GM12865 (cell line): ENCODE measurements around the gene CLK3.

Experiments
- DNase-seq: peaks from one replicate; pipeline ENCODE4 v3.0.0; 2010; ENCODE audit warnings: low read depth
- H3K4me3 ChIP-seq: 2 replicates; pipeline ENCODE4 v1.5.1; 2011; ENCODE audit warnings: mild to moderate bottlenecking, low read depth, low read length, control low read depth
- TF ChIP-seq, protein P1 (sequence below): IDR thresholded peaks from 2 replicates; pipeline ENCODE4 v1.5.1; 2011; ENCODE audit warnings: low read length, control low read depth, low read depth, inconsistent platforms; ENCODE audit not compliant: insufficient read depth; ENCODE audit errors: missing control alignments

Gene CLK3

GRCh38 chr15:74631408-74631807 lies 15.8 kb downstream of the CLK3 start:
- DNase-seq: no peak
- TF ChIP-seq, protein P1, sequence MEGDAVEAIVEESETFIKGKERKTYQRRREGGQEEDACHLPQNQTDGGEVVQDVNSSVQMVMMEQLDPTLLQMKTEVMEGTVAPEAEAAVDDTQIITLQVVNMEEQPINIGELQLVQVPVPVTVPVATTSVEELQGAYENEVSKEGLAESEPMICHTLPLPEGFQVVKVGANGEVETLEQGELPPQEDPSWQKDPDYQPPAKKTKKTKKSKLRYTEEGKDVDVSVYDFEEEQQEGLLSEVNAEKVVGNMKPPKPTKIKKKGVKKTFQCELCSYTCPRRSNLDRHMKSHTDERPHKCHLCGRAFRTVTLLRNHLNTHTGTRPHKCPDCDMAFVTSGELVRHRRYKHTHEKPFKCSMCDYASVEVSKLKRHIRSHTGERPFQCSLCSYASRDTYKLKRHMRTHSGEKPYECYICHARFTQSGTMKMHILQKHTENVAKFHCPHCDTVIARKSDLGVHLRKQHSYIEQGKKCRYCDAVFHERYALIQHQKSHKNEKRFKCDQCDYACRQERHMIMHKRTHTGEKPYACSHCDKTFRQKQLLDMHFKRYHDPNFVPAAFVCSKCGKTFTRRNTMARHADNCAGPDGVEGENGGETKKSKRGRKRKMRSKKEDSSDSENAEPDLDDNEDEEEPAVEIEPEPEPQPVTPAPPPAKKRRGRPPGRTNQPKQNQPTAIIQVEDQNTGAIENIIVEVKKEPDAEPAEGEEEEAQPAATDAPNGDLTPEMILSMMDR: no peak
- no peak overlapping the region for H3K4me3 ChIP-seq

GRCh38 chr15:74631935-74632560 lies 16.4 kb downstream of the CLK3 start:
- peak; percentile 74 for DNase-seq
- TF ChIP-seq, protein P1: peak; percentile 96

DNA sequence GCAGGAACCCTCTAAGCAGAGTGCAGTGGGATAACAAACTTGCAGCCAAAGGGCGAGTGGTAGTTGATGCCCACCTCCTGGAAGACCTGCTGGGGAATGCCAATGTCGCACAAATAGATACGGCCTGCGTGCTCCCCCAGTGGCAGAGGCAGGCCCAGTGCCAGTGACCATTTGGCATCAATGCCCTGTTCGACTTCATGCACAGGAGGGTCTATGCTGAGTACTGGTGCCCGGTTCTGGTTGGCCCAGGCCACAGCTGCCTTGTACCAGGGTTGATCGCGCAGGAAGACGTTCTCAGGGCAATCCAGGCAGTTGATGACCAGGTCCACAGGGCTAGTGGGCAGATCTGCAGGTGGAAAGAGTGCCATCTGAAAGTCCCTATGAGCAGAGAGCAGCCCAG lies 17.0 kb downstream of the CLK3 start:
- TF ChIP-seq, protein P1: no peak
- no peak overlapping the region for H3K4me3 ChIP-seq
- no peak for DNase-seq

More at GRCh38 chr15:74631935-74632560, 16.4 kb downstream of the CLK3 start:
- no peak overlapping the region for H3K4me3 ChIP-seq

- H3K4me3 ChIP-seq: no peak overlapping the region
- TF ChIP-seq, protein P1: no peak
- DNase-seq: no peak
Observed at GRCh38 chr15:74633781-74634180, 18.1 kb downstream of the CLK3 start.

DNA sequence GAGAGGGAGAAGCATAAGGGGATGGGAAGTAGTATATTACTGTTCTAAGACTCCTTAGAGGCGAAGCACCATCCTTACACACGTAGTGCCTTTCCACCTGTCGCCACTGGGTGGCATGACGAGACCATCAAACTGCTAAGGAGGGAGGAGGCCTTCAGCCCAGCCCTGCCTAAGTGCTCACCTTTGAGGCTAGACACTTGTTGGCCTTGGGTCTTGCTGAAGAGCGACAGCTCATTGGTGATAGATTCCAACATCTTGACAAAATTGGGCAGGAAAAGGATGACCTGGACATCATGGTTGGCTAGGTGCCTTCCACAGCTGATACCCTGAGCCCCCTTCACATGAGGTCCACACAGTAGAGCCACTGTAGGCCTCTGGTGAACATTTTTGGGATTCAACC lies 19.6 kb downstream of the CLK3 start:
- no peak overlapping the region for H3K4me3 ChIP-seq
- DNase-seq: peak; percentile 86
- TF ChIP-seq, protein P1: peak; percentile 93

DNA sequence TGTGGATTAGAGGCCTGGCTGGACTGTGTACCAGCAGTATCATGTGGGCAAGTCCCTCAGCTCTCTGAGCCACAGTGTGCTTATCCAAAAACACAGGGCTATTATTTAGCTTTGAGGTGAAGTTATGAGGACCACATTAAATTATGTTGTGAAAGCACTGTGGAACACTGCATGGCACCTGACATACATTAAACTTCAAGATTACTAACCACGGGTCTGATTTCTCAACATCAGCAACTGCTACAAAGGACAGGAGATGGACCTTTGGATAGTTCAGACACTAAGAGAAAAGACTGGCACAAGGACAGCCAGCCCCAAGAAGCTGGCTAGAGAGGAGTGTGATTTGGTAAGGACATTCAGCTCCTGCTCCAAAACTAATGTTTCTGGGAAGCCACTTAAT lies 21.3 kb downstream of the CLK3 start:
- no peak for DNase-seq
- no peak overlapping the region for H3K4me3 ChIP-seq
- TF ChIP-seq, protein P1: no peak

DNA sequence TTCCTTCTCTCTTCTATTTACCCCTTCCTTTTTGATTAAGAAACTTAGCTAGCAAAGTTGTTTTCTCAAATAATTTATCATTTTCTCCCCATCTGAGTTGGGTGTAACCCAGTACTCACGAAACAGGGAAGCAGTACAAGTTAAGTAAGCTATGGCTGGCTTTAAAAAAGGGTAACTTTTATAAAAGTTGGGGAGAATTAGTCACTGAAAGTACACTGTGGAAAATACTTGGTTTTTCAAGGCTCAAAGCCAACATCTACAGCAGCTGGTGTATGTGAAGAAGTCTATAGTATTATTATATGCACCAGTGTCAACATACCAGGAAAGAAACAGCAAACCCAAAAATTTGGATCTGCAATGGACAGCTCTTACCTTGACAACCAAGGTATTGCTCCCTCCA lies 25.5 kb downstream of the CLK3 start:
- DNase-seq: no peak
- no peak overlapping the region for H3K4me3 ChIP-seq
- TF ChIP-seq, protein P1: no peak
